Fibroblast of the aortic adventitia (primary cell): ENCODE measurements around the gene DEPDC5. TPM values are rescaled to one million over a fixed set of nuclear protein-coding genes. Genes with fewer than 3 reads are reported as not detected.
A peak's percentile ranks its signal among the peaks of the same experiment; 100 is the strongest.
"Not testable (repeated sequence)": the region's sequence is repeated elsewhere in the genome, so short reads cannot be mapped to it uniquely, and the experiment has no call there.

Experiments used
- DNase-seq: peaks from one replicate; pipeline ENCODE4 v3.0.0-alpha.2; 2010; ENCODE audit warnings: low read depth
- H3K4me3 ChIP-seq: 2 replicates; pipeline ENCODE4 v1.5.1; 2011; ENCODE audit warnings: low read depth, mild to moderate bottlenecking, control low read depth, low read length, moderate library complexity
- total RNA-seq: library from RNA; depleted of rRNA; stranded (reverse); fragments of >200 nt; gene quantifications from 2 replicates; pipeline ENCODE4 v1.2.3, GENCODE V29; 2012; ENCODE audit warnings: low replicate concordance
- TF ChIP-seq, protein P1 (sequence below): IDR thresholded peaks from 2 replicates; pipeline ENCODE4 v1.5.1; 2011; ENCODE audit warnings: mild to moderate bottlenecking, low read length, control low read depth, inconsistent platforms; ENCODE audit not compliant: insufficient read depth

Gene DEPDC5
- total RNA-seq: 10.7 and 17.7 TPM in 2 replicates

DNA sequence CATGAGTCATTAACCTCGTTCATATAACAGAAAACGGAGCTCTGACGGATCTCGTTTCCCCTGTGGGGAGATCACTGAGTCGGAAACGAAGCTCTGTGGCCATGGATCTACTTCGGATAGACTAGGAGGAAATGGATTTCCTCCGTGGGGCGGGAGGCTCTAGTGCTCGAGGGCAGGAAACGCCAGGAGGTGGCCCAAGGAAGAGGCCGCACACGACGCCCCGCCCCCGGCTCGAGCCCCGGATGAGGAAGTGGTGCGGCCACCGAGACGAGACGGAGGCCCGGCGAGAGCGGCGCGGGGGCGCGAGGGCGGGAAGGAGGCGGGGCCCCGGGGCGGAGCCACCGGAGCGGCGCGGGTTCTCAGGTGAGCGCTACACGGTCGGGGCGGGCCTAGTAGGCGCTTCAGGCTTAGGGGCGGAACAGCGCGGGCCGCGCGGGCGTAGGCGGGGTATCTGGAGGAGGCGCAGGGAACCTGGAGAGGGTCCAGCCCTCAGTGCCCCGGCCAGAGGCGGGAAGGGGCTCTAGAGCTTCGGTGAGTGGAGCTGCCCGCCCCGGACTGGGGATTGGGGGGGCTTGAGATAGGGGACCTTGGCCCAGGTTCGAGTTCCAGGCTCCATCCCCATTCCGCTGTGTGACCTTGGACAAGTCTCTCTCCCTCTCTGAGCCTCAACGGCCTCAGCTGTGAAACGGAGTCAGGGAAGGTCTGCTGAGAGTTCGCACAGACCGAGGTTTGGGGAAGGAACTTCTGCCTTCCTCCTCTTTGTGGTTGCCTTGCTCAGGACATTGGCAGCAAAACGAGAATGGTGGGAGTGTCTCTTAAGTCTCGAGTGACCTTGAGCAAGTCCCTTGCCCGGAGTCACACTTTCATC, at the start of gene DEPDC5:
Gene DEPDC5, plus strand, starts transcription at position 386 of the 868 bp plus-strand sequence. CDS start 903 bp downstream, outside the sequence.
- peak within 1 kb of the TSS; percentile 90 for H3K4me3 ChIP-seq
- DNase-seq: peak; percentile 86
- TF ChIP-seq, protein P1, sequence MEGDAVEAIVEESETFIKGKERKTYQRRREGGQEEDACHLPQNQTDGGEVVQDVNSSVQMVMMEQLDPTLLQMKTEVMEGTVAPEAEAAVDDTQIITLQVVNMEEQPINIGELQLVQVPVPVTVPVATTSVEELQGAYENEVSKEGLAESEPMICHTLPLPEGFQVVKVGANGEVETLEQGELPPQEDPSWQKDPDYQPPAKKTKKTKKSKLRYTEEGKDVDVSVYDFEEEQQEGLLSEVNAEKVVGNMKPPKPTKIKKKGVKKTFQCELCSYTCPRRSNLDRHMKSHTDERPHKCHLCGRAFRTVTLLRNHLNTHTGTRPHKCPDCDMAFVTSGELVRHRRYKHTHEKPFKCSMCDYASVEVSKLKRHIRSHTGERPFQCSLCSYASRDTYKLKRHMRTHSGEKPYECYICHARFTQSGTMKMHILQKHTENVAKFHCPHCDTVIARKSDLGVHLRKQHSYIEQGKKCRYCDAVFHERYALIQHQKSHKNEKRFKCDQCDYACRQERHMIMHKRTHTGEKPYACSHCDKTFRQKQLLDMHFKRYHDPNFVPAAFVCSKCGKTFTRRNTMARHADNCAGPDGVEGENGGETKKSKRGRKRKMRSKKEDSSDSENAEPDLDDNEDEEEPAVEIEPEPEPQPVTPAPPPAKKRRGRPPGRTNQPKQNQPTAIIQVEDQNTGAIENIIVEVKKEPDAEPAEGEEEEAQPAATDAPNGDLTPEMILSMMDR: no peak

DNA sequence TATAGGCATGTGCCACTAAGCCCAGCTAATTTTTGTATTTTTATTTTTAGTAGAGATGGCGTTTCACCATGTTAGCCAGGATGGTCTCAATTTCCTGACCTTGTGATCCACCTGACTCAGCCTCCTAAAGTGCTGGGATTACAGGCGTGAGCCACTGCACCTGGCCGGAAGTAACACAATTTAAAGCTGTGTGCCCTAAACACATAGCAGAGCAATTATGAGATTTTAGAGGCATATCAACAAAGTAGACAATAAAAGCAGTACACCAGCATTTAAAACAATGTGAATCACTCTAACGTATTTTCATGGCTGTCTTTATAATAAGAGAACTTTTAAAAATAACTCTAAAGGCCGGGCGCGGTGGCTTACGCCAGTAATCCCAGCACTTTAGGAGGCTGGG, 46.3 kb upstream of the DEPDC5 start:
- DNase-seq: no peak
- no peak overlapping the region for H3K4me3 ChIP-seq
- TF ChIP-seq, protein P1: no peak

DNA sequence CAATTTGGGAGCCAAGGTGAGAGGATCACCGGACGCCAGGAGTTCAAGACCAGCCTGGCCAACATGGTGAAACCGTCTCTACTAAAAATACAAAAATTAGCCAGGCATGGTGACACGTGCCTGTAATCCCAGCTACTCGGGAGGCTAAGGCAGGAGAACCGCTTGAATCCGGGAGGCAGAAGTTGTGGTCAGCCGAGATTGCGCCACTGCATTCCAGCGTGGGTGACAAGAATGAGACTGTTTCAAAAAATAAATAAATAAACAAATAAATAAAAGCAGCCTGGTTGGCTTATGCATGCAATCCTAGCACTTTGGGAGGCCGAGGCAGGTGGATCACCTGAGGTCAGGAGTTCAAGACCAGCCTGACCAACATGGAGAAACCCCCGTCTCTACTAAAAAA, 42.6 kb upstream of the DEPDC5 start:
- H3K4me3 ChIP-seq, DNase-seq: not testable (repeated sequence)

DNA sequence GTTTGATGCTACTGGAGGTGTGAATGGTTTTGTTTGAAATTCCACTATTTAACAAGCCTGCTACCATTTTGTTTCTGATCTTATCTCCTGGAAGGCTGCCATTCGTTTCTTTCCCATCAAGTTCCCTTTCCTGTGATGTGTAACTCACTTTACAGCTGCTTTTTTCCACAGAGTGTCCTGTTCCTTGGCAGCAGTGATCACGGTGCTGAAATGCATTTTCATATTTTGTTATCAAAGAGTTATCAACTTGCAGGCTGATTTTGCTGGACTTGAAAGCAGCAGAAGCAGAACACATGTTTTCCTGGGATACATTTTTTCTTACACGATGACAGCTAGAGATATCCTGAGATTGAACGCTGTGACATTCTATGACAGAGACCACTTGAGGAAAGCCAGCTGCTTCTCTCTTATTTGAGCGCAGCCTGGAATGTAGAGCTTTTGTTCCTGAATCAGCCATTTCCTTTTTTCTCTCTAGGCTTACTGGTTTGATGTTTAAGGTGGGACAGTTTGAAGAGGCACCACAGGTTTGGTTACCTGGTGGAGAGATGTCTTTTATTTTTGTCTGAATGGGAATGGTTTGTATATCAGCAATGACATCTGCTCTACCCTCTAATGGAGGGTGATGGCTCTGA, 38.6 kb upstream of the DEPDC5 start:
- H3K4me3 ChIP-seq: no peak overlapping the region
- no peak for DNase-seq
- TF ChIP-seq, protein P1: no peak

DNA sequence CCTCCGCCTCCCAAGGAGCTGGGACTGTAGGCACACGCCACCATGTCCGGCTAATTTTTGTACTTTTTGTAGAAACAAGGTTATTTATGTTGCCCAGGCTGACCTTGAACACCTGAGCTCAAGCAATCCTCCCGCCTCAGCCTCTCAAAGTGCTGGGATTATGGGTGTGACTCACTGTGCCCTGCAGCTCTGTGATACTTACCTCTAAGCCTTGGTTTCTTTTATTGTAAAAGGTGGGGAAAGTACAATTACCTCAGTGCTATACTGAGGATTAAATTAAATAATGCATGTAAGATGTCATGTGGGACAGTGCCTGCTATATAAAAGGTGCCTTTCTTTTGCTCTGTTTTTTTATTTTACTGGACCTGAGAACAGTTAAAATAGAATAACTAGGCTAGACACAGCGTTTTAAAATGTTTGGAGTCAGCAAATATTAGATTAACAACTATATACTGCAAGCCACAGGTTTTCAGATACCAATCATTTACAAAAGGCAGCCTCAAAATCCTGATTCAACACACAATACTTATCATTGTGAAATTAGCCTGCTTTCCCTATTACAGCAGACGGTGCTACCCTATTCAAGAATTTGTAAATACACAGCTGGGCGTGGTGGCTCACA, 33.9 kb upstream of the DEPDC5 start:
- TF ChIP-seq, protein P1: no peak
- H3K4me3 ChIP-seq: no peak overlapping the region
- DNase-seq: no peak

DNA sequence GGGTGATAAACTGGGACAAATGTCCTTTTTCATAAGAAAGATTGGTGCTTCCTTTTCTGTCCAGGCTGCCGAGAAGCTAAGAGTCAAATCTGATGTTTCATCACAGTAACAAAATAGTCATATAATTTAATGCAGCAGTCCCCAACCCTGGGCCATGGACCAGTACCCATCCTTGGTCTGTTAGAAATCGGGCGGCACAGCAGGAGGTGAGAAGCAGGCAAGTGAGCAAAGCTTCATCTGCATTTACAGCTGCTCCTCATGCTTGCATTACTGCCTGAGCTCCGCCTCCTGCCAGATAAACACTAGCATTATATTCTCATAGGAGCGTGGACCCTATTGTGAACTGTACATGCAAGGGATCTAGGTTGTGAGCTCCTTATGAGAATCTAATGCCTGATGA, 30.1 kb upstream of the DEPDC5 start:
- TF ChIP-seq, protein P1: no peak
- H3K4me3 ChIP-seq: no peak overlapping the region
- DNase-seq: no peak

DNA sequence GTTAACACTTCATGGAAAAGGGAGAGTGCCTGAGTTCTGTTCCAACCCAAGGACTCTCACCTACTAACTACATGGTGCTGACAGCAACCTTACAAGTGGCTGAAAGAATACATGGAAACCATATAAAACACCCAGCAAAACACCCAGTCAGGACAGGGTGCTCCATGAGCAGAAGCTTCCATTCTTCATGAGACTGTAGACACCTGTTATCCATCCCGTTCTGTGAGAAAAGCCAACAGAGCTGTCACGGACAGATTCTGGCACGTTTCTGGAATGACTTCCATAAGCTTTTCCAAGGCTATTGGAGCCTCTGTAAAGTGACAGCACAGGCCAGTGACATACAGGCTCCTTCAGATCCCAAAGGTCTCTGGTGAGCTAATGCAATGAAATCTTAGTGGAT, 27.1 kb upstream of the DEPDC5 start:
- no peak for DNase-seq
- TF ChIP-seq, protein P1: no peak
- no peak overlapping the region for H3K4me3 ChIP-seq
